HL-60 (cell line): ENCODE results near the gene FNDC10.

ENCODE experiments used
- DNase-seq, 2 experiments: peaks; one replicate each; pipeline ENCODE4 v3.0.0-alpha.2; 2010 to 2020; ENCODE audit warnings: low read depth in 1 of 2, low spot score in 1 of 2
- H3K27ac ChIP-seq: fragments of 250-450 bp; sonication (Bioruptor Pico); replicated peaks from 2 replicates; pipeline ENCODE4 v1.5.1; 2020; ENCODE audit warnings: mild to moderate bottlenecking, moderate library complexity
- H3K27me3 ChIP-seq: fragments of 250-450 bp; sonication (Bioruptor Pico); 2 replicates; pipeline ENCODE4 v1.5.1; 2021; ENCODE audit warnings: mild to moderate bottlenecking, moderate library complexity; ENCODE audit not compliant: insufficient read depth, poor library complexity, severe bottlenecking
- H3K4me3 ChIP-seq: replicated peaks from 2 replicates; pipeline ENCODE4 v1.5.1; 2011; ENCODE audit warnings: mild to moderate bottlenecking, control low read depth, low read length; ENCODE audit not compliant: insufficient read depth
- CTCF ChIP-seq: IDR thresholded peaks from one replicate; pipeline ENCODE4 v1.5.1; 2011; ENCODE audit warnings: low read length, control low read depth, inconsistent platforms; ENCODE audit not compliant: insufficient read depth
- GABPA ChIP-seq: IDR thresholded peaks from 2 replicates; pipeline ENCODE4 v1.6.1; 2012; ENCODE audit warnings: low read depth
- POLR2AphosphoS5 ChIP-seq: IDR thresholded peaks from 2 replicates; pipeline ENCODE4 v1.6.1; 2012; ENCODE audit warnings: low read depth
- SPI1 ChIP-seq: IDR thresholded peaks from 2 replicates; pipeline ENCODE4 v1.6.1; 2012; ENCODE audit warnings: low read depth, mild to moderate bottlenecking, borderline replicate concordance
- TF ChIP-seq, protein P1 (sequence below): IDR thresholded peaks from 2 replicates; pipeline ENCODE4 v1.6.1; 2012; ENCODE audit warnings: low read depth; ENCODE audit not compliant: insufficient replicate concordance

FNDC10 gene

DNA sequence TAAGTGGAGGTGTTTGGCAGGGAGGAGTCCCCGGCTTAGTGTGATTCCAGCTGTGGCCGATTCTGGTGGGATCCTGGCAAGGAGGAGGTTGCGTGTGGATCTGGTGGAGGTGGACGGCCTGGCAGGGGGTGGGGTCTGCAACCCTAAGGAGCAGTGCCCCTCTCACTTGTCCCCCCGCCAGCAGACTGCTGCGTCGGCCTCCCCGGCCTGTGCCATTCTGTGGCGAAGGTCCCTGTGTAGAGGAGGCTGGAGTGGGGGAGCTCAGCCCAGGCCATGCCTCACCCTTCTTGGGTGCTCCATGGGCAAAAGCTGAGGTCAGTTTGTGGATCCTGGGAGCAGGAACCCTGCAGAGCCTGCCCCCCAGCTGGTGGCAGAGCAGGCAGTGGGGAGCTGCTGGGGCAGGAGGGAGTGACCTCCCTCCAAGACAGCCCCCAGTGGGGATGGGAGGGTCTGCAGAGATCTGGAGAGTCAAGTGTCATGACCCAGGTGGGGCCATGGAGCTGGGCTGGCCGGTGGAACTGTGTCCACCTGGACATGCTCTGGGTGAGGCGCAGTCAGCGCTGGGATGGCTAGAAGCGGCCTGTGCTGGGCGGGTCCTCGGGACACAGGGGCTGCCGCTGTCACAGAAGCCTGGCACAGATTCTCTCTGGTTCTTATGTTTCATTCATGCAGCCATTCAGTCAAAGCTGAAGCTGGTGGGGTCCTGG lies 20.7 kb upstream of the FNDC10 start:
- TF ChIP-seq SPI1 (no peak), GABPA (no peak), POLR2AphosphoS5 (no peak), CTCF (no peak)
- TF ChIP-seq, protein P1, sequence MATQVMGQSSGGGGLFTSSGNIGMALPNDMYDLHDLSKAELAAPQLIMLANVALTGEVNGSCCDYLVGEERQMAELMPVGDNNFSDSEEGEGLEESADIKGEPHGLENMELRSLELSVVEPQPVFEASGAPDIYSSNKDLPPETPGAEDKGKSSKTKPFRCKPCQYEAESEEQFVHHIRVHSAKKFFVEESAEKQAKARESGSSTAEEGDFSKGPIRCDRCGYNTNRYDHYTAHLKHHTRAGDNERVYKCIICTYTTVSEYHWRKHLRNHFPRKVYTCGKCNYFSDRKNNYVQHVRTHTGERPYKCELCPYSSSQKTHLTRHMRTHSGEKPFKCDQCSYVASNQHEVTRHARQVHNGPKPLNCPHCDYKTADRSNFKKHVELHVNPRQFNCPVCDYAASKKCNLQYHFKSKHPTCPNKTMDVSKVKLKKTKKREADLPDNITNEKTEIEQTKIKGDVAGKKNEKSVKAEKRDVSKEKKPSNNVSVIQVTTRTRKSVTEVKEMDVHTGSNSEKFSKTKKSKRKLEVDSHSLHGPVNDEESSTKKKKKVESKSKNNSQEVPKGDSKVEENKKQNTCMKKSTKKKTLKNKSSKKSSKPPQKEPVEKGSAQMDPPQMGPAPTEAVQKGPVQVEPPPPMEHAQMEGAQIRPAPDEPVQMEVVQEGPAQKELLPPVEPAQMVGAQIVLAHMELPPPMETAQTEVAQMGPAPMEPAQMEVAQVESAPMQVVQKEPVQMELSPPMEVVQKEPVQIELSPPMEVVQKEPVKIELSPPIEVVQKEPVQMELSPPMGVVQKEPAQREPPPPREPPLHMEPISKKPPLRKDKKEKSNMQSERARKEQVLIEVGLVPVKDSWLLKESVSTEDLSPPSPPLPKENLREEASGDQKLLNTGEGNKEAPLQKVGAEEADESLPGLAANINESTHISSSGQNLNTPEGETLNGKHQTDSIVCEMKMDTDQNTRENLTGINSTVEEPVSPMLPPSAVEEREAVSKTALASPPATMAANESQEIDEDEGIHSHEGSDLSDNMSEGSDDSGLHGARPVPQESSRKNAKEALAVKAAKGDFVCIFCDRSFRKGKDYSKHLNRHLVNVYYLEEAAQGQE: no peak
- Histone ChIP-seq H3K4me3 (no peak overlapping the region), H3K27me3 (no peaks in the 10 kb centered on the region), H3K27ac (no peak overlapping the region)
- no peak for DNase-seq

DNA sequence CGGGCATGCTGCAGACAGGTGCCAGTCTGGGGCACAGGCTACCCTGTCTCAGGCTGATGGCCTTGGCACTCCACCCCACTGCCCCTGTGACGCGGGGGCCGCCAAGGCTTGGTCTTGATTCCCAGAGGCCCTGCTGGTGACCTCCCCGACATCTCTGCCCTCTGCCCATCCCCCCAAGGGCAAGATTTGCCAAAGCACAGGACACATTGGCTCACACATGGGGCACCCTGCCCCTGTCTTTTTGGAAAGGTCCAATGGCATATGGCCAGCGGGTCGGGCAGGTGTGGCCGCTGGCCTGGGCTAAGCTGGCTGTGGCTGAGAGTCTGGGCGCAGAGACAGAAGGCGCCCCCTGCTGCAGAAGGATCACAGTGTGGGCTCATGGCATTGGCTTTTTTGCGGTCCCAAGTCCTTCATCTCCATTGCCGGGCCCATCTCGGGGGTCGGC lies 20.0 kb upstream of the FNDC10 start:
- DNase-seq: peak in 1 of 2 experiments; percentile 31
- Histone ChIP-seq H3K27me3 (no peaks in the 10 kb centered on the region), H3K27ac (no peak overlapping the region), H3K4me3 (no peak overlapping the region)
- TF ChIP-seq POLR2AphosphoS5 (no peak), CTCF (peak; percentile 48), GABPA (no peak), SPI1 (no peak)
- TF ChIP-seq, protein P1: no peak

DNA sequence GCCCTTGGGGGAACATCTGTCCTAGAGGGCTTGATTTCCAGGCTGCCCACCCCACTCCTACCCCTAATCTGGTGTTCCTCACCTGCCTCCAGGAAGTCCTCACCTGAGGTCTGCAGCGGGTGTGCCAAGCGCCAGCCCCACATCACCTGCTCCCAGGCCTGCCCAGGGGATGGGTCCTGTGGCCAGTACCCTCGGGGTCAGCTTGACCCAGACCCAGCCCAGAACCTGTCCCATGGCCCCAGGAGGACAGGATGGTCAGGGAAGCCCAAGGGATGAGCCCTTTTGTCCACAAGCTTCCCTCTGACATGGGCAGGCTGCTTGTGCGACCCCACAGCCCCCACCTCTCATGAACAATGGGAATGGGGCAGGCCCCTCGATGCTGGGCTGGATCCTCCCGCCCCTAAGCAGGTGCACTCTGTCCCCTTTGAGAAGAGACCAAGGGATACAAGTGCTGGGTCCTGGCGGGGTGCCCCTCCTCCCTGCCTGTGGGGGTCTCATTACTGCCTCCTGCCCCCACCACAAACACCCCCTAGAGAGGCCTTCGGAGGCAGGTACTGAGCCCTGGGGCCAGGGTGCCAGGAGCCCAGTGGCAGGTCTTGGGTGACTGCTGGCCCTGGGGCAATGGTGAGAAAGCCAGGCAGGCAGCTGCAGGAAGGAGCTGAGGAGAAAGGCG lies 18.6 kb upstream of the FNDC10 start:
- no peak for DNase-seq
- Histone ChIP-seq H3K27me3 (no peaks in the 10 kb centered on the region), H3K27ac (no peak overlapping the region), H3K4me3 (no peak overlapping the region)
- TF ChIP-seq CTCF: no peak
